HepG2 (cell line): Measurements from ENCODE around the gene EPM2A. TPM values are rescaled to one million over a fixed set of nuclear protein-coding genes. Genes with fewer than 3 reads are reported as not detected.

Experiments
- DNMT3B ChIP-seq: conservative IDR thresholded peaks from 2 replicates; pipeline ENCODE4 v1.6.1; 2016; ENCODE audit warnings: missing biosample characterization, control low read depth
- GZF1 ChIP-seq: sonication (generic); formaldehyde crosslinking; IDR thresholded peaks from 2 replicates; pipeline ENCODE4 v1.5.1; 2020; ENCODE audit warnings: mild to moderate bottlenecking, missing genetic modification reagents
- HDAC2 ChIP-seq: sonication (generic); formaldehyde crosslinking; IDR thresholded peaks from 2 replicates; pipeline ENCODE4 v1.4.0; 2020; ENCODE audit warnings: missing genetic modification reagents
- ISL2 ChIP-seq: sonication (generic); formaldehyde crosslinking; IDR thresholded peaks from 2 replicates; pipeline ENCODE4 v1.5.0; 2020; ENCODE audit warnings: missing genetic modification reagents
- ONECUT2 ChIP-seq: sonication (generic); formaldehyde crosslinking; IDR thresholded peaks from 2 replicates; pipeline ENCODE4 v1.4.0; 2020; ENCODE audit warnings: missing genetic modification reagents
- PAX8 ChIP-seq: sonication (generic); formaldehyde crosslinking; IDR thresholded peaks from 2 replicates; pipeline ENCODE4 v1.8.0; 2022; ENCODE audit warnings: mild to moderate bottlenecking, missing genetic modification reagents, borderline replicate concordance
- RARA ChIP-seq: IDR thresholded peaks from 2 replicates; pipeline ENCODE4 v1.6.1; 2016; ENCODE audit warnings: missing genetic modification reagents, missing compliant biosample characterization
- RBFOX2 ChIP-seq: fragments of 200-400 bp; formaldehyde crosslinking; IDR thresholded peaks from 2 replicates; pipeline ENCODE4 v1.6.1; 2017; ENCODE audit warnings: low read depth, mild to moderate bottlenecking, low read length
- SOX13 ChIP-seq, 3 experiments: fragments of 450-650 bp in 1 of 3; sonication (generic) in 1 of 3; formaldehyde crosslinking in 1 of 3; IDR thresholded peaks in 2 of 3; conservative IDR thresholded peaks in 1 of 3; 2 replicates each; pipeline versions ENCODE4 v1.5.0 to v1.6.1; 2016 to 2020; ENCODE audit warnings: antibody characterized with exemption in 1 of 3, mild to moderate bottlenecking in 1 of 3, missing compliant biosample characterization in 1 of 3, missing genetic modification reagents in 1 of 3, moderate library complexity in 1 of 3
- SP140L ChIP-seq: sonication (generic); formaldehyde crosslinking; IDR thresholded peaks from 2 replicates; pipeline ENCODE4 v1.4.0; 2020; ENCODE audit warnings: missing genetic modification reagents, borderline replicate concordance
- SP5 ChIP-seq: IDR thresholded peaks from 2 replicates; pipeline ENCODE4 v1.6.1; 2016; ENCODE audit warnings: low read depth, borderline replicate concordance
- U2AF1 ChIP-seq: fragments of 200-400 bp; formaldehyde crosslinking; optimal IDR thresholded peaks from 2 replicates; pipeline ENCODE3; 2017; ENCODE audit warnings: mild to moderate bottlenecking, low read depth, low read length
- ZNF781 ChIP-seq: sonication (generic); formaldehyde crosslinking; IDR thresholded peaks from 2 replicates; pipeline ENCODE4 v1.5.1; 2020; ENCODE audit warnings: borderline replicate concordance, mild to moderate bottlenecking, missing genetic modification reagents; ENCODE audit errors: not compliant biosample characterization
- ZNF792 ChIP-seq: IDR thresholded peaks from 2 replicates; pipeline ENCODE4 v1.6.1; 2016
- ZSCAN30 ChIP-seq: sonication (generic); formaldehyde crosslinking; IDR thresholded peaks from 2 replicates; pipeline ENCODE4 v1.5.0; 2020; ENCODE audit warnings: mild to moderate bottlenecking, missing genetic modification reagents
- polyA plus RNA-seq, 8 experiments: library from polyadenylated mRNA; depleted of rRNA in 3 of 8; stranded (reverse) in 7 of 8; unstranded in 1 of 8; fragments of >200 nt; fragmentation: Illumina TruSeq in 4 of 8; extraction: Trizol in 4 of 8; gene quantifications; 2 replicates each; pipeline versions ENCODE4 v1.2.1 to v1.2.3, GENCODE V29; 2011 to 2016; ENCODE audit warnings: low read depth in 4 of 8, missing spikeins in 1 of 8, mixed read lengths in 1 of 8; ENCODE audit not compliant: insufficient read depth in 1 of 8
- total RNA-seq, 5 experiments: library from RNA; depleted of rRNA; stranded (reverse); fragments of >200 nt; fragmentation: Illumina TruSeq; extraction: Trizol; gene quantifications; 2 replicates each; pipeline ENCODE4 v1.2.3, GENCODE V29; 2016; ENCODE audit warnings: low read depth in 1 of 5
- TF ChIP-seq, protein P1 (sequence below): sonication (generic); formaldehyde crosslinking; IDR thresholded peaks from 2 replicates; pipeline ENCODE4 v1.4.0; 2020; ENCODE audit warnings: missing genetic modification reagents
- TF ChIP-seq, protein P2 (sequence below): sonication (generic); formaldehyde crosslinking; IDR thresholded peaks from 2 replicates; pipeline ENCODE4 v1.5.0; 2020; ENCODE audit warnings: mild to moderate bottlenecking, missing genetic modification reagents
- TF ChIP-seq, protein P3 (sequence below): sonication (generic); formaldehyde crosslinking; IDR thresholded peaks from 2 replicates; pipeline ENCODE4 v1.9.0; 2021; ENCODE audit warnings: missing genetic modification reagents, borderline replicate concordance
- TF ChIP-seq, protein P4 (sequence below): sonication (generic); formaldehyde crosslinking; IDR thresholded peaks from 2 replicates; pipeline ENCODE4 v1.4.0; 2020; ENCODE audit warnings: missing genetic modification reagents
- TF ChIP-seq, protein P5 (sequence below): sonication (generic); formaldehyde crosslinking; IDR thresholded peaks from 2 replicates; pipeline ENCODE4 v1.4.0; 2020; ENCODE audit warnings: missing genetic modification reagents, mild to moderate bottlenecking, borderline replicate concordance

The EPM2A gene
- total and polyA plus RNA-seq, 2 of the 13 experiments (the other 11 are each of a cell fraction or from before 2014, with no cell fraction given) = 4.6 to 9.2 TPM

- TF ChIP-seq, protein P1, sequence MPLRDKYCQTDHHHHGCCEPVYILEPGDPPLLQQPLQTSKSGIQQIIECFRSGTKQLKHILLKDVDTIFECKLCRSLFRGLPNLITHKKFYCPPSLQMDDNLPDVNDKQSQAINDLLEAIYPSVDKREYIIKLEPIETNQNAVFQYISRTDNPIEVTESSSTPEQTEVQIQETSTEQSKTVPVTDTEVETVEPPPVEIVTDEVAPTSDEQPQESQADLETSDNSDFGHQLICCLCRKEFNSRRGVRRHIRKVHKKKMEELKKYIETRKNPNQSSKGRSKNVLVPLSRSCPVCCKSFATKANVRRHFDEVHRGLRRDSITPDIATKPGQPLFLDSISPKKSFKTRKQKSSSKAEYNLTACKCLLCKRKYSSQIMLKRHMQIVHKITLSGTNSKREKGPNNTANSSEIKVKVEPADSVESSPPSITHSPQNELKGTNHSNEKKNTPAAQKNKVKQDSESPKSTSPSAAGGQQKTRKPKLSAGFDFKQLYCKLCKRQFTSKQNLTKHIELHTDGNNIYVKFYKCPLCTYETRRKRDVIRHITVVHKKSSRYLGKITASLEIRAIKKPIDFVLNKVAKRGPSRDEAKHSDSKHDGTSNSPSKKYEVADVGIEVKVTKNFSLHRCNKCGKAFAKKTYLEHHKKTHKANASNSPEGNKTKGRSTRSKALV (CRISPR knock-in tag) = peak; percentile 78; the same call in 1 of the 2 replicates
- TF ChIP-seq HDAC2 (CRISPR knock-in tag) (peak; percentile 75), ZNF792 (CRISPR knock-in tag) (peak; percentile 95), SP140L (CRISPR knock-in tag) (peak; percentile 85; the same call in 1 of the 2 replicates), U2AF1 (no peak), ZSCAN30 (CRISPR knock-in tag) (peak; percentile 63; the same call in 1 of the 2 replicates), SOX13 (IDR thresholded peaks at IDR 0.05) (no peak), SOX13 (CRISPR knock-in tag; conservative IDR thresholded peaks at IDR 0.05 in 1 of 2, IDR thresholded peaks at IDR 0.05 in 1 of 2) (peak in 1 of 2 experiments; percentile 66; a peak in 2 of 4 replicates), SP5 (CRISPR knock-in tag) (no peak), RARA (CRISPR knock-in tag) (peak; percentile 58), PAX8 (peak; percentile 15; the same call in 1 of the 2 replicates), ONECUT2 (peak; percentile 81), ZNF781 (CRISPR knock-in tag) (peak; percentile 99), ISL2 (CRISPR knock-in tag) (peak; percentile 81), GZF1 (CRISPR knock-in tag) (peak; percentile 71; the same call in 1 of the 2 replicates), DNMT3B (peak; percentile 63; the same call in 1 of the 2 replicates), RBFOX2 (peak; percentile 86)
- TF ChIP-seq, protein P2, sequence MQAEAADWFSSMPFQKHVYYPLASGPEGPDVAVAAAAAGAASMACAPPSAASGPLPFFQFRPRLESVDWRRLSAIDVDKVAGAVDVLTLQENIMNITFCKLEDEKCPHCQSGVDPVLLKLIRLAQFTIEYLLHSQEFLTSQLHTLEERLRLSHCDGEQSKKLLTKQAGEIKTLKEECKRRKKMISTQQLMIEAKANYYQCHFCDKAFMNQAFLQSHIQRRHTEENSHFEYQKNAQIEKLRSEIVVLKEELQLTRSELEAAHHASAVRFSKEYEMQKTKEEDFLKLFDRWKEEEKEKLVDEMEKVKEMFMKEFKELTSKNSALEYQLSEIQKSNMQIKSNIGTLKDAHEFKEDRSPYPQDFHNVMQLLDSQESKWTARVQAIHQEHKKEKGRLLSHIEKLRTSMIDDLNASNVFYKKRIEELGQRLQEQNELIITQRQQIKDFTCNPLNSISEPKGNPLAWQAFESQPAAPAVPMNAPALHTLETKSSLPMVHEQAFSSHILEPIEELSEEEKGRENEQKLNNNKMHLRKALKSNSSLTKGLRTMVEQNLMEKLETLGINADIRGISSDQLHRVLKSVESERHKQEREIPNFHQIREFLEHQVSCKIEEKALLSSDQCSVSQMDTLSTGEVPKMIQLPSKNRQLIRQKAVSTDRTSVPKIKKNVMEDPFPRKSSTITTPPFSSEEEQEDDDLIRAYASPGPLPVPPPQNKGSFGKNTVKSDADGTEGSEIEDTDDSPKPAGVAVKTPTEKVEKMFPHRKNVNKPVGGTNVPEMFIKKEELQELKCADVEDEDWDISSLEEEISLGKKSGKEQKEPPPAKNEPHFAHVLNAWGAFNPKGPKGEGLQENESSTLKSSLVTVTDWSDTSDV (CRISPR knock-in tag) = peak; percentile 71
- TF ChIP-seq, protein P3, sequence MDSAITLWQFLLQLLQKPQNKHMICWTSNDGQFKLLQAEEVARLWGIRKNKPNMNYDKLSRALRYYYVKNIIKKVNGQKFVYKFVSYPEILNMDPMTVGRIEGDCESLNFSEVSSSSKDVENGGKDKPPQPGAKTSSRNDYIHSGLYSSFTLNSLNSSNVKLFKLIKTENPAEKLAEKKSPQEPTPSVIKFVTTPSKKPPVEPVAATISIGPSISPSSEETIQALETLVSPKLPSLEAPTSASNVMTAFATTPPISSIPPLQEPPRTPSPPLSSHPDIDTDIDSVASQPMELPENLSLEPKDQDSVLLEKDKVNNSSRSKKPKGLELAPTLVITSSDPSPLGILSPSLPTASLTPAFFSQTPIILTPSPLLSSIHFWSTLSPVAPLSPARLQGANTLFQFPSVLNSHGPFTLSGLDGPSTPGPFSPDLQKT = peak; percentile 94; the same call in 1 of the 2 replicates
- TF ChIP-seq, protein P4, sequence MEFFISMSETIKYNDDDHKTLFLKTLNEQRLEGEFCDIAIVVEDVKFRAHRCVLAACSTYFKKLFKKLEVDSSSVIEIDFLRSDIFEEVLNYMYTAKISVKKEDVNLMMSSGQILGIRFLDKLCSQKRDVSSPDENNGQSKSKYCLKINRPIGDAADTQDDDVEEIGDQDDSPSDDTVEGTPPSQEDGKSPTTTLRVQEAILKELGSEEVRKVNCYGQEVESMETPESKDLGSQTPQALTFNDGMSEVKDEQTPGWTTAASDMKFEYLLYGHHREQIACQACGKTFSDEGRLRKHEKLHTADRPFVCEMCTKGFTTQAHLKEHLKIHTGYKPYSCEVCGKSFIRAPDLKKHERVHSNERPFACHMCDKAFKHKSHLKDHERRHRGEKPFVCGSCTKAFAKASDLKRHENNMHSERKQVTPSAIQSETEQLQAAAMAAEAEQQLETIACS = peak; percentile 65
- TF ChIP-seq, protein P5, sequence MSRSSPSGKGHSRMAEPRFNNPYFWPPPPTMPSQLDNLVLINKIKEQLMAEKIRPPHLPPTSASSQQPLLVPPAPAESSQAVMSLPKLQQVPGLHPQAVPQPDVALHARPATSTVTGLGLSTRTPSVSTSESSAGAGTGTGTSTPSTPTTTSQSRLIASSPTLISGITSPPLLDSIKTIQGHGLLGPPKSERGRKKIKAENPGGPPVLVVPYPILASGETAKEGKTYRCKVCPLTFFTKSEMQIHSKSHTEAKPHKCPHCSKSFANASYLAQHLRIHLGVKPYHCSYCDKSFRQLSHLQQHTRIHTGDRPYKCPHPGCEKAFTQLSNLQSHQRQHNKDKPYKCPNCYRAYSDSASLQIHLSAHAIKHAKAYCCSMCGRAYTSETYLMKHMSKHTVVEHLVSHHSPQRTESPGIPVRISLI (CRISPR knock-in tag) = peak; percentile 46; the same call in 1 of the 2 replicates
Observed at GRCh38 chr6:145735356-145736165, at the start of gene EPM2A (continued).
